SKM-1 treated with dmso at 0.1 percent for 144 hours (cell line): ENCODE data around the gene LDHB.
"Not testable (repeated sequence)": the region's sequence is repeated elsewhere in the genome, so short reads cannot be mapped to it uniquely, and the experiment has no call there.

ENCODE experiments used
- DNase-seq: peaks from one replicate; lab custom pipeline; 2025; ENCODE audit not compliant: unreplicated experiment; lab: John Stamatoyannopoulos, UW

The LDHB gene

DNA sequence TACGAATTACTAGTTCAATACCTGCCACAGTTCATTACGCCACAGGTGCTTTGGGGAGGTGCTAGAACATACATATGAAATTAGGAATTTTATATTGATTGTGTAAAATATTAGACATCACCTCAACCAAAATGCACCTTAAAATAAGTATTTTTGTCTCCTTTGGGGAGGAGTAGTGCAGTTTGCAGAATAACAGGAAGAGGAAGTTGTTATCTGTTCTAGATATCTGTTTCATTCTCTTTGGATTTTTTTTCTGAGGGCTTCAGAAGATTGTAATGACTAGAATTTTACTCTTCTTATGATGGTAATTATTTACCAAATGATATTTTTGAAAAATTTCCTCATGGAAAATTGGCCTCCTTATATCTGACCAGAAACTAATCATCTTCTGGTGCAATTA, 43.1 kb downstream of the LDHB start:
- no peak for DNase-seq

GRCh38 chr12:21613931-21614330, 43.7 kb downstream of the LDHB start:
- no peak for DNase-seq

GRCh38 chr12:21608196-21608595, 49.4 kb downstream of the LDHB start:
- no peak for DNase-seq

DNA sequence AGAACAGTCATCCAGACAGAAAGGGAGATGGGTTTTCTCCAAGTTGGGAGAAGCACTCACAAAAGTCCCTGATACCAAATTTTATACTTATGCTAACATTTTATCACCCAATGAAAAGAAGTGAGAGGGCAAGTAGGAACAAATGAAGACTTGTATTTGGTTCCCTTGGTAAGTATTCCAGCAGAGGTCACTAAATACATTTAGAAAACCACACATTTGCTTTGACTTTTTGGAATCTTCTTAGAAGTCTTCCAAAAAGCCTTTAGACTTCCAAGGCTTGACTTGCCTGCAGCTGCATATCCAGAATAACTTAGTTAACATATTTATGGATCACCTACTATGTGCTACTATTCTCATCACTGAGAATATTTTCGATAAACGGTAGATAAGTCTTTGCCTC, 49.9 kb downstream of the LDHB start:
- no peak for DNase-seq

DNA sequence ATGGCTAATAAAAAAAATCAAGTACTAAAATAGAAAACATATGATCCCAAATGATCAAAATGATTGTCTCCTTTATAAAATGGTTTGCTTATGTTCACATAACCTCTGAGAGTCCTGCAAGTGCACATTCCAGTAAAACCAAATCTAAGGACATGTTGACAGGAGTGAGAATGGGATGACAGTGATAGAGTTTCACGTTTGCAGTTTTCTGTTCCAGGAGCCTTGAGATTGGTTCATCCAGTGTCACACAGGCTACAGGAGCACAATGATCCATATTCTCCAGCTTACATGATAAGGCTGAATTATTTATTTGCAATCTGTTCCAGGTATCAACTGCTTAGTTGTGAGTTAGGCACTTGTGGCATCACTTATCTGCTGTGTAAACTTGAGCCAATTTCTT, 51.5 kb downstream of the LDHB start:
- no peak for DNase-seq

GRCh38 chr12:21604245-21605101, 53.2 kb downstream of the LDHB start, which contains the start of gene GYS2:
GYS2 (minus strand) TSS chr12:21604847; CDS start chr12:21604592, 255 bp downstream.
- no peak for DNase-seq

DNA sequence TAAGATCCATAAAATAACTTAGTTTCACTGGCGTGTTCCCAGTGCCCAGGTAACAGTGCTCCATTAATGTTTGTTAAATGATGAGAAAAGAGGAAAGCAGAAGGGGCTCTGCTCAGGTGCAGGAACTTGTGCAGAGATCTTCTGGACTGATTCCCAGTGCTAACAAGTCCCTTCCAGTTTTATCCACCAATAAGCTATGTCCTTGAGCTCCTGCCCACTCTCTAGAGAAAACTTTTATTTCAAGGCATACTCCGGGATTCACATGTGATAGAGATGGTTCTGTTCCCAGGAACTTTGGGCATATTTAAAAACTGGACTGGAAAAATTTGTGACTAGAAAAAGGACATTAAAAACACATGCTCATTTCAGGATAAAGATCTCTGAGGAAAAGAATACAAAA, 54.9 kb downstream of the LDHB start:
- DNase-seq: no peak

- no peak for DNase-seq
These were observed 57.4 kb downstream of the LDHB start for GRCh38 chr12:21600196-21600595.

GRCh38 chr12:21599143-21599999, 58.3 kb downstream of the LDHB start:
- no peak for DNase-seq

DNA sequence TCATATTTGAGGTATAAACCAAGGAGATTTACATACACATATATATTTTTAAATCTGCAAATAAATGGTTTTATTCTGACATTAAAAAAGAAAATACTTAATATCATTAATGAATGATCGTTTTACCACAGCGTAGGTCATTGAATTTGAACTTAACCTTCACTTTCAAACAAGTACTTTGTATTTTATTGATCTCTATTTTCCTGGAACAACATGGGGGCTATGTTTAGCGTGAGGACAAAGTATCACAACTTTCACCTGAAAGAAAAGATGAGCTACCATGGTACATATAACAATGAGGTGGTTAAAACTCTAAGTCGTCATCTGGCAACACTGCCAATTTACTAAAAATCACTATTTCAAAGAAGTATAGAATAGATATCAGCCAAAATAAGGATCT, 59.0 kb downstream of the LDHB start:
- no peak for DNase-seq

DNA sequence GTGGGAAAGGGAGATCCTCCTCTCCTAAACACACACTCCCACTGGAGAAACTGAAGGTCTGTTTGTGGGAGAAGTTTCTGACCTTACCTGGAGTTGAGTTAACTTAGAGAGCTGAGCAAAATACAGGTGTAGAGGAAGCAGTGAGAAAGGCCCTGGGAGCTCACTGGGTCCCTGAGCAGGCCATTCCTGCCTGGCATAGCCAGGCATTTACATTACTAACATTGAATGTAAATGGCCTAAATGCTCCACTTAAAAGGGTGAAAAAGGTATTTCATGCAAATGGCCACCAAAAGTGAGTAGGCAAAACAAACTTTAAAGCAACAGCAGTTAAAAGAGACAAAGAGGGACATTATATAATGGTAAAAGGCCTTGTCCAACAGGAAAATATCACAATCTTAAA, 62.3 kb downstream of the LDHB start:
- not testable (repeated sequence) for DNase-seq

DNA sequence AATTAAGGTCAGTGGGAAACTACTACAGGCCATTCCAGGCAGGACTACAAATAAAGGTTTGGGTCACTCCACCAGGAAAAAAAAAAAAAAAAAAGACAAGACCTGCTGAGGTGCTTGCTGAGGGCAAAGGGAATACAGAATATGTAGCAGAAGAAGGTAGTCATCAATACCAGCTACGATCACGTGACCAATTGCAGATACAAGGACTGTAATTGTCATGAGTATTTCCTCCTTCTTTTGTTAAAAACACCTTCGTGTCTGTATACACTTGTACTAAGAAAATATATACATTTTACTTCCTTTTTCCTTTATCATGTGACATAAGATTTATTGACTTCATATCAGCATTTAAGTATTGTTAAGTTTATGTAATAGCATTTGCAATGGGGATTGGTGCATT, 72.2 kb downstream of the LDHB start:
- no peak for DNase-seq
